Left lung (tissue), 10 donors: ENCODE data around the gene POU6F2. TPM values are rescaled to one million over a fixed set of nuclear protein-coding genes. Genes with fewer than 3 reads are reported as not detected.

Experiments
- ATAC-seq: fragments of 200-7000 bp; cut with Tn5 transposase; one replicate; pipeline ENCODE4 v1.9.1; 2020; ENCODE audit warnings: moderate library complexity
- DNase-seq, 4 donors: peaks; one replicate each; pipeline ENCODE4 v3.0.0-alpha.2; 2013 to 2020
- H3K27ac ChIP-seq, 2 donors: fragments of 200-600 bp; sonication (generic) in 1 of 2; one replicate each; pipeline versions ENCODE4 v1.5.0 to v1.8.0; 2020 to 2021
- H3K27me3 ChIP-seq, 2 donors: fragments of 200-600 bp; sonication (generic) in 1 of 2; one replicate each; pipeline versions ENCODE4 v1.5.0 to v1.8.0; 2020 to 2021
- H3K36me3 ChIP-seq, 2 donors: fragments of 200-600 bp; sonication (generic) in 1 of 2; one replicate each; pipeline versions ENCODE4 v1.5.0 to v1.8.0; 2020 to 2021
- H3K4me1 ChIP-seq, 2 donors: fragments of 200-600 bp; one replicate each; pipeline ENCODE4 v1.8.0; 2021
- H3K4me3 ChIP-seq, 2 donors: fragments of 200-600 bp; sonication (generic) in 1 of 2; one replicate each; pipeline versions ENCODE4 v1.5.0 to v1.8.0; 2020 to 2021; ENCODE audit warnings: mild to moderate bottlenecking in 1 of 2
- H3K9me3 ChIP-seq, 2 donors: fragments of 200-600 bp; sonication (generic) in 1 of 2; one replicate each; pipeline versions ENCODE4 v1.5.0 to v1.8.0; 2020 to 2021
- intact Hi-C, 2 donors: fragments of 100-400 bp; cut with DNase I; formaldehyde crosslinking; loops; one replicate each; pipeline versions ENCODE4 v1.11.2 to v1.14.2; 2022
- polyA plus RNA-seq, 6 donors: library from polyadenylated mRNA; unstranded; fragments of 120-200 nt; gene quantifications; one replicate each; pipeline ENCODE4 v1.2.1, GENCODE V29; 2013; ENCODE audit not compliant: insufficient read length in 6 of 6
- total RNA-seq, 2 donors: library from RNA; stranded (reverse); fragmentation: NEBNext Ultra II Directional; extraction: Animal tissue kit (Norgen Biotek cat#: 25700); gene quantifications; one replicate each; pipeline ENCODE4 v1.2.1, GENCODE V29; 2021
- TF ChIP-seq, protein P1 (sequence below), 2 donors: fragments of 200-600 bp; sonication (generic) in 1 of 2; IDR thresholded peaks; one replicate each; pipeline versions ENCODE4 v1.5.0 to v1.8.0; 2021; ENCODE audit warnings: antibody characterized with exemption in 2 of 2
- donor health status: DM: no; HTN: yes; CAD: no.
- donor health status: DM: no; HTN: no; CAD: no.

POU6F2 gene
- total and polyA plus RNA-seq, 8 donors = 0.08 to 0.32 (median 0.18) TPM; not detected in 3

- Histone ChIP-seq H3K27ac (no peak overlapping the region), H3K4me3 (no peak overlapping the region), H3K36me3 (no peaks in the 10 kb centered on the region), H3K9me3 (no peaks in the 10 kb centered on the region), H3K27me3 (peaks cover 0 to 13% of the 10 kb centered on the region in 2 donors), H3K4me1 (no peaks in the 10 kb centered on the region)
- TF ChIP-seq, protein P1, sequence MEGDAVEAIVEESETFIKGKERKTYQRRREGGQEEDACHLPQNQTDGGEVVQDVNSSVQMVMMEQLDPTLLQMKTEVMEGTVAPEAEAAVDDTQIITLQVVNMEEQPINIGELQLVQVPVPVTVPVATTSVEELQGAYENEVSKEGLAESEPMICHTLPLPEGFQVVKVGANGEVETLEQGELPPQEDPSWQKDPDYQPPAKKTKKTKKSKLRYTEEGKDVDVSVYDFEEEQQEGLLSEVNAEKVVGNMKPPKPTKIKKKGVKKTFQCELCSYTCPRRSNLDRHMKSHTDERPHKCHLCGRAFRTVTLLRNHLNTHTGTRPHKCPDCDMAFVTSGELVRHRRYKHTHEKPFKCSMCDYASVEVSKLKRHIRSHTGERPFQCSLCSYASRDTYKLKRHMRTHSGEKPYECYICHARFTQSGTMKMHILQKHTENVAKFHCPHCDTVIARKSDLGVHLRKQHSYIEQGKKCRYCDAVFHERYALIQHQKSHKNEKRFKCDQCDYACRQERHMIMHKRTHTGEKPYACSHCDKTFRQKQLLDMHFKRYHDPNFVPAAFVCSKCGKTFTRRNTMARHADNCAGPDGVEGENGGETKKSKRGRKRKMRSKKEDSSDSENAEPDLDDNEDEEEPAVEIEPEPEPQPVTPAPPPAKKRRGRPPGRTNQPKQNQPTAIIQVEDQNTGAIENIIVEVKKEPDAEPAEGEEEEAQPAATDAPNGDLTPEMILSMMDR (IDR thresholded peaks at IDR 0.05) = no peak
- DNase-seq (no peak), ATAC-seq (no peak)
- intact Hi-C loops = no loop called here
These were observed 149.3 kb downstream of the POU6F2 start for GRCh38 chr7:39127058-39127457.

- no peaks in the 10 kb centered on the region for H3K9me3 ChIP-seq
- no peaks in the 10 kb centered on the region for H3K4me1 ChIP-seq
- H3K4me3 ChIP-seq = no peak overlapping the region
- H3K36me3 ChIP-seq = no peaks in the 10 kb centered on the region
- TF ChIP-seq, protein P1 (IDR thresholded peaks at IDR 0.05) = no peak
- no peak overlapping the region for H3K27ac ChIP-seq
- intact Hi-C loops = no loop called here
- H3K27me3 ChIP-seq = peaks cover 0 to 13% of the 10 kb centered on the region in 2 donors
- ATAC-seq (no peak), DNase-seq (no peak)
These were observed 150.7 kb downstream of the POU6F2 start for GRCh38 chr7:39128287-39128843.

GRCh38 chr7:39130274-39130673, 152.6 kb downstream of the POU6F2 start:
- DNase-seq = no peak
- intact Hi-C loops = no loop called here

DNA sequence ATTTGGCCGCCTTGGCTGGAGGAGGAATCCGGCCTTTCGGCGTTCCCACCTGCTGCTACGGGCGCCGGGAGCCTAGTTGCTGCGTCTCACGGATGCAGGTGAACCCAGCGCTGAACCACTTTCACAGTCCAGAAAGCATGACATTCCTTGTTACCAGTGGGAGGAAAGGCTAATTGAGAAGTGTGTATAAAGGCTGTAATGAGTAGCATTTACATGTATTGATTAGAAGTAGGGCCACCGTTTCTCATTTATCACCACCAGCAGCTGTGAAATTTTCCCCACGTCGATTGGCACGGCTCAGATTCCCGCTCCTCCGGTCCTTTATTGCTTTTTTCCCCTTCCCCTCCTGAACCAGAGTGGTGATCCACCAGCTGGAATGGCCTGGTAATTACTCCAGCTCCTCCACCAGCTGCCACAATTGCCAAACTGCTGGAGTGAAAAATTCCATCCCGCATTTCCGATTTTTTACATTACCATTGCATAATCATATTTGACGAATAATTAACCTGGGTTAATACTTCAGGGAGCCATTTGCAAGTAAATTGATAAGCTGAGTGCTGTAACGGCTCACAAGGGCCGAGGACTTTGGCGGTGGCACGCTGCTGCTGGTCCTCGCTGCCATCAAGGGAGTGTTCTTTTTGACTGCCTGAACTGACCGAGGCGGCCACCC, 153.3 kb downstream of the POU6F2 start:
- H3K36me3 ChIP-seq = no peaks in the 10 kb centered on the region
- DNase-seq (peak in 2 of 4 donors; percentile 22 to 38), ATAC-seq (peak; percentile 82)
- intact Hi-C loops = no loop called here
- no peaks in the 10 kb centered on the region for H3K4me1 ChIP-seq
- H3K27ac ChIP-seq = no peak overlapping the region
- TF ChIP-seq, protein P1 (IDR thresholded peaks at IDR 0.05) = no peak
- H3K9me3 ChIP-seq = no peaks in the 10 kb centered on the region
- H3K27me3 ChIP-seq = peaks cover 0 to 13% of the 10 kb centered on the region in 2 donors
- H3K4me3 ChIP-seq = peak overlapping the region in 1 of 2 donors; percentile 9

More at GRCh38 chr7:39130274-39130673, 152.6 kb downstream of the POU6F2 start:
- TF ChIP-seq, protein P1 (IDR thresholded peaks at IDR 0.05) = no peak
- no peaks in the 10 kb centered on the region for H3K36me3 ChIP-seq
- no peaks in the 10 kb centered on the region for H3K4me1 ChIP-seq
- peak; percentile 64 for ATAC-seq
- H3K27me3 ChIP-seq = peaks cover 0 to 13% of the 10 kb centered on the region in 2 donors
- no peak overlapping the region for H3K27ac ChIP-seq
- no peaks in the 10 kb centered on the region for H3K9me3 ChIP-seq
- no peak overlapping the region for H3K4me3 ChIP-seq

GRCh38 chr7:39132306-39132705, 154.6 kb downstream of the POU6F2 start:
- TF ChIP-seq, protein P1 (IDR thresholded peaks at IDR 0.05) = no peak

More at GRCh38 chr7:39132306-39132705, 154.6 kb downstream of the POU6F2 start:
- H3K4me3 ChIP-seq = no peak overlapping the region
- no peaks in the 10 kb centered on the region for H3K4me1 ChIP-seq
- intact Hi-C loops = no loop called here
- no peak overlapping the region for H3K27ac ChIP-seq
- H3K9me3 ChIP-seq = no peaks in the 10 kb centered on the region
- ATAC-seq = no peak
- H3K27me3 ChIP-seq = peaks cover 0 to 13% of the 10 kb centered on the region in 2 donors
- H3K36me3 ChIP-seq = no peaks in the 10 kb centered on the region
- no peak for DNase-seq
